PFSK-1 (cell line): ENCODE data around the gene STK35.
A peak's percentile ranks its signal among the peaks of the same experiment; 100 is the strongest.

Source experiments
- FOXP2 ChIP-seq: optimal IDR thresholded peaks from 2 replicates; pipeline ENCODE3; 2011; ENCODE audit warnings: borderline replicate concordance, control low read depth, inconsistent platforms; ENCODE audit not compliant: insufficient read depth; ENCODE audit errors: extremely low read length, extremely low read depth
- POLR2AphosphoS5 ChIP-seq: IDR thresholded peaks from 2 replicates; pipeline ENCODE4 v1.6.1; 2012; ENCODE audit warnings: low read depth, mild to moderate bottlenecking, control low read depth, low read length, moderate library complexity
- REST ChIP-seq, 2 experiments: IDR thresholded peaks; 2 replicates each; pipeline versions ENCODE4 v1.6.1 to v1.8.0; 2011 to 2012; ENCODE audit warnings: low read depth in 2 of 2, low read length in 2 of 2, control low read depth in 1 of 2, inconsistent platforms in 1 of 2, mild to moderate bottlenecking in 1 of 2, moderate library complexity in 1 of 2; ENCODE audit not compliant: insufficient read depth in 1 of 2
- SIN3A ChIP-seq: IDR thresholded peaks from 2 replicates; pipeline ENCODE4 v1.6.1; 2012; ENCODE audit warnings: mild to moderate bottlenecking, low read length, moderate library complexity, borderline replicate concordance; ENCODE audit not compliant: insufficient read depth
- TAF1 ChIP-seq: IDR thresholded peaks from 2 replicates; pipeline ENCODE4 v1.6.1; 2012; ENCODE audit warnings: low read length, control low read depth, borderline replicate concordance; ENCODE audit not compliant: insufficient read depth

Gene STK35

DNA sequence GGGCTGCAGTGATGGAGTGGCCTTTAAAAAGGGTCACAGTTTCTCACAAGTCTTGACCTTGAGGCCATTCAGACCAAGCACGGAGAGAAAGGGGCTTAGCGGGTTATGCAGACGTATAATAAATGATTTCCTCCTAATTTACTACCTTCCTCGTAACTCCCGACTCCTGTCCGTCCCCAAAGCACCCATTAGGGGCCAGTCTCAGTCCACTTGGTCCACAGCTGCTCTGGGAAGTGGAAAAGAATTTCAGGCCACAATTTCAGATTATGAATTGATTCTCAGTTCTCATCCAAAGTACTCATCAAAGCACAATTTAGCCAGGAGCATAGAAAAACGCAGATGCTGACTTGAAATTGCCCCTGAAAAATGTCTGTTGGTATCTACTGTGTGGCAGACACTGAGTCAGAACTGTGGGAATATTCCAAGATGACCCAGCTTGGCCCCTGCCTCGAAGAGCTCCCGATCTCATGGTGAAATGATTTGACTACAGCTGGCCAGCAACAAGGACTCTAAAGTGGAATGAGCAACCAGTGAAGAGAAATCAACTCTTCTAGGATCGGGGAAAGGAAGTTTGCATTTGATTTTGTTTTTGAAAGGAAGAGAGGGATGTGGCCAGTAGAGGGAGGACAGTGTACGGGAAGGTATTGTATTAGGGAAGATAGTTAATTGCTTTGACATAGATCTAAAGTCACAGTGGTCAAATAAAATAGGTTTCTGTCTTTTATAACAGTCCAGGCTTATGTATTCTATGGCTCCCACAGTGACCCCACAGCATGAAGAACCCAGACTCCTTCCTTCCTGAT is 15.2 kb upstream of the STK35 start:
- TF ChIP-seq SIN3A (no peak), TAF1 (no peak)

DNA sequence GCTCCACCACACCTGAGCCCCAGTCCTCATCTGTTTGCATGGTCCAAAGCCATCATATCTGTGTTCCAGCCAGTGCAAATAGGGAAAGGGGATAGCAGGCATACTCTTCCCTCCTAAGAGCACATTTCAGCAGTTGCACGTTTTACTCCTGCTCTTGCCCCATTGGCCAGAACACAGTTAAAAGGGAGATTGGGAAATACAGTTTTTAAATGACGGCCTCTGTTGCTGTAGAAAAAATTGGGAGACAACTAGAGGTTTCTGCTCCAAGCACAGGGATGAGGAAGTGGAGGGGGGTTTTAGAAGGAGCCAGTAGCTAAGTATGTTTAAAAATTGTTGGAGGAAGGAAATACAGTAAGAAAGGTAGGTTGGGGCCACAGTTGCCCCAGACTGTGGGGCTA is 14.6 kb upstream of the STK35 start:
- TF ChIP-seq SIN3A (no peak), TAF1 (no peak)

GRCh38 chr20:2088891-2089290 is 12.7 kb upstream of the STK35 start:
- no peak for TF ChIP-seq POLR2AphosphoS5
- TF ChIP-seq REST (IDR thresholded peaks at IDR 0.05; ENCODE audit: insufficient read depth in 1 of 2, low read depth in 2 of 2, low read length in 2 of 2): no peak
- no peak for TF ChIP-seq FOXP2
- no peak for TF ChIP-seq TAF1
- no peak for TF ChIP-seq SIN3A

GRCh38 chr20:2089447-2089846 is 12.2 kb upstream of the STK35 start:
- TF ChIP-seq FOXP2 (no peak), POLR2AphosphoS5 (no peak), TAF1 (no peak), SIN3A (no peak)

DNA sequence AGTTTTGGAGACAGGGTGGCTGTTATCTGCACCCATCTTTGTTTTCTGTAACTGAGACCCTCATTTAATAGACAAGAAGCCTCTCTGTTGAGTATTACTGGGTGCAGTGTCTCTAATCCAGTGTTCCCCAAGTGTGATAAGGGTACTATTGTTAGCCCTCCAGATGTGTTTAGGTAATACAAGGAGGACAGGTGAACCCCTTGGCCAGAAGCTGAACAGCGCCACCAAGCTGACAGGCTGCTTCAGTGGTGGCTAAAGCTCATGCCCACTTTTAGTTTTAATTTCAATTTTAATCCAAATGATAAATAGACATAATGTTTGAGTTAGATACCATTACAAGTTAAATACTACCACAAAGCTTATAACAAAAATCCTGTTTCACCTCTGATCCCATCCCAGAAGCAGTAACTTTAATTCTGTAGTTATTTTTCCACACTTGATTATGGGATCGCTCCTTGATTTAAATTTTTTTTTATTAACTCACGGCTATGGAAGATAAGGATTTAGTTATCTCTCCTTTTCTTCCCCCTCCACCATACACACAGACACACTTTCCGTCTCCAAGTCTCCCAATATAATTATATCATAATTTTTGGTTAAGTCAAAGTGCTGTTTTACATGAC is 8.4 kb upstream of the STK35 start:
- TF ChIP-seq SIN3A (no peak), FOXP2 (no peak), POLR2AphosphoS5 (no peak)

GRCh38 chr20:2093883-2094282 is 7.7 kb upstream of the STK35 start:
- TF ChIP-seq REST (IDR thresholded peaks at IDR 0.05; ENCODE audit: insufficient read depth in 1 of 2, low read depth in 2 of 2, low read length in 2 of 2) (no peak), TAF1 (no peak), POLR2AphosphoS5 (no peak), SIN3A (no peak), FOXP2 (no peak)

DNA sequence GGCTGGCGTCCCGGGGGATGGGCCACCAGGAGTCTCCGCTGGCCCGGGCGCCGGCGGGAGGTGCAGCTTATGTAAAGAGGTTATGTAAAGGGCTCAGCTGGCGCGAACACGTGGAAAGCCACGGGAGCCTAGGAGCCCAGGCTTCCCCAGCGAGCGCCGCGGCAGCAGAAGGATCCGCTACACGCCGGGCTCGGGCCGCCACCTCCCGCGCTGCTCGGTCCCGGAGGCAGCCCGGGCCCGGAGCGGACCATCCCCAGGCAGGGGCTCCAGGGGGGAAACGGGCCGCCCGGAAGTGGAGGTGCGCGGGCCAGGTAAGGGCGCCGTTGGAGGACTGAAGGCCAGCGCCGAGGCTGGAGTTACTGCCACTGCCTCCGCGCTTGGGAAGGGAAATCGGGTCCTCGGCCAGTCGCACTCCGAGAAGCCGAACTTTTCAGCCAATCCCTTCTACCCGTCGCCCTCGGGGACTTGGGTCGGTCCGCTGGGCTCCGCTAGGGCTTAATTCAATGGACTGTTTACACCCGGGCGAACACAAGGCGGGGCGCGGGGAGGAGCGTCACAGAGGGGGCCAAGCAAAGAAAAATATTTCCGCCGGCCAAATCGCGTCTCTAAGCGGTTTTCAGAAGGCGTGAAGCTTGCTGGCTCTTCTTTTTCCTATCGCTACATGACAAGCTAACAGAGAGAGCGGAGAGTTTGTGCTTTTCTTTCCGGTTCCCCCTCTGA is 398 bp downstream of the STK35 start:
- TF ChIP-seq POLR2AphosphoS5 (peak; percentile 55), SIN3A (peak; percentile 62; the same call in 1 of the 2 replicates), TAF1 (peak; percentile 18; the same call in 1 of the 2 replicates), REST (IDR thresholded peaks at IDR 0.05; ENCODE audit: insufficient read depth in 1 of 2, low read depth in 2 of 2, low read length in 2 of 2) (no peak), FOXP2 (peak; percentile 68)
